Mesenchymal stem cell (in vitro differentiated cells and primary cell): ENCODE data around the gene CCN6.

Experiments used
- DNase-seq: peaks from one replicate; pipeline ENCODE4 v3.0.0-alpha.2; 2013
- H2AFZ ChIP-seq: one replicate; pipeline ENCODE4 v1.6.1; 2013; ENCODE audit warnings: low read depth, mild to moderate bottlenecking, control low read depth, inconsistent platforms, low read length, moderate library complexity
- H2AK5ac ChIP-seq: 2 replicates; pipeline ENCODE4 v1.6.1; 2013; ENCODE audit warnings: low read length, moderate library complexity, mild to moderate bottlenecking, inconsistent platforms; ENCODE audit not compliant: severe bottlenecking
- H2BK120ac ChIP-seq: one replicate; pipeline ENCODE4 v1.6.1; 2013; ENCODE audit warnings: low read depth, mild to moderate bottlenecking, inconsistent platforms, low read length, moderate library complexity
- H2BK12ac ChIP-seq, 2 experiments: one replicate each; pipeline ENCODE4 v1.6.1; 2013; ENCODE audit warnings: inconsistent platforms in 2 of 2, low read length in 2 of 2, mild to moderate bottlenecking in 2 of 2, moderate library complexity in 2 of 2, control low read depth in 1 of 2
- H2BK15ac ChIP-seq: one replicate; pipeline ENCODE4 v1.6.1; 2013; ENCODE audit warnings: mild to moderate bottlenecking, low read depth, inconsistent platforms; ENCODE audit not compliant: poor library complexity, severe bottlenecking
- H2BK5ac ChIP-seq: 2 replicates; pipeline ENCODE4 v1.6.1; 2013; ENCODE audit warnings: low read depth, mild to moderate bottlenecking, low read length, control low read depth, inconsistent platforms; ENCODE audit not compliant: poor library complexity, severe bottlenecking
- H3K14ac ChIP-seq, 2 experiments: one replicate each; pipeline ENCODE4 v1.6.1; 2013; ENCODE audit warnings: inconsistent platforms in 2 of 2, low read length in 2 of 2, control low read depth in 1 of 2, mild to moderate bottlenecking in 1 of 2, moderate library complexity in 1 of 2
- H3K18ac ChIP-seq, 2 experiments: one replicate each; pipeline ENCODE4 v1.6.1; 2013; ENCODE audit warnings: inconsistent platforms in 2 of 2, low read length in 2 of 2, control low read depth in 1 of 2, low read depth in 1 of 2, mild to moderate bottlenecking in 1 of 2
- H3K23ac ChIP-seq, 2 experiments: one replicate each; pipeline ENCODE4 v1.6.1; 2013; ENCODE audit warnings: inconsistent platforms in 2 of 2, low read length in 2 of 2, mild to moderate bottlenecking in 2 of 2, moderate library complexity in 2 of 2, control low read depth in 1 of 2
- H3K27ac ChIP-seq: 2 replicates; pipeline ENCODE4 v1.5.1; 2013; ENCODE audit warnings: mild to moderate bottlenecking, moderate library complexity, low read length, control low read depth, inconsistent platforms; ENCODE audit not compliant: poor library complexity, severe bottlenecking
- H3K27me3 ChIP-seq, 2 experiments: 2 replicates each; pipeline versions ENCODE4 v1.6.1 to v1.7.0; 2013; ENCODE audit warnings: low read length in 2 of 2, mild to moderate bottlenecking in 2 of 2, moderate library complexity in 2 of 2, control low read depth in 1 of 2, inconsistent platforms in 1 of 2; ENCODE audit not compliant: control insufficient read depth in 1 of 2, insufficient read depth in 1 of 2
- H3K36me3 ChIP-seq, 2 experiments: 2 replicates each; pipeline versions ENCODE4 v1.6.1 to v1.7.0; 2013; ENCODE audit warnings: low read length in 2 of 2, control low read depth in 1 of 2, inconsistent platforms in 1 of 2, low read depth in 1 of 2, mild to moderate bottlenecking in 1 of 2; ENCODE audit not compliant: insufficient read depth in 2 of 2, control insufficient read depth in 1 of 2
- H3K4ac ChIP-seq, 2 experiments: one replicate each; pipeline ENCODE4 v1.6.1; 2013; ENCODE audit warnings: inconsistent platforms in 2 of 2, low read length in 2 of 2, mild to moderate bottlenecking in 2 of 2, moderate library complexity in 2 of 2, control low read depth in 1 of 2, low read depth in 1 of 2
- H3K4me1 ChIP-seq: 2 replicates; pipeline ENCODE4 v1.6.1; 2013; ENCODE audit warnings: low read depth, low read length, control low read depth; ENCODE audit not compliant: control insufficient read depth, insufficient read depth
- H3K4me2 ChIP-seq: 2 replicates; pipeline ENCODE4 v1.6.1; 2013; ENCODE audit warnings: low read length, mild to moderate bottlenecking, inconsistent platforms; ENCODE audit not compliant: poor library complexity, severe bottlenecking
- H3K4me3 ChIP-seq, 2 experiments: 2 replicates each; pipeline versions ENCODE4 v1.5.1 to v1.7.0; 2013; ENCODE audit warnings: low read length in 2 of 2, mild to moderate bottlenecking in 2 of 2, control low read depth in 1 of 2, low read depth in 1 of 2; ENCODE audit not compliant: insufficient read depth in 1 of 2
- H3K79me1 ChIP-seq: replicated peaks from 2 replicates; pipeline ENCODE4 v1.6.1; 2013; ENCODE audit warnings: mild to moderate bottlenecking, control low read depth, low read length, inconsistent platforms; ENCODE audit not compliant: poor library complexity, severe bottlenecking
- H3K9ac ChIP-seq: 2 replicates; pipeline ENCODE4 v1.7.0; 2013; ENCODE audit warnings: mild to moderate bottlenecking, low read length, moderate library complexity
- H3K9me3 ChIP-seq: 2 replicates; pipeline ENCODE4 v1.7.0; 2013; ENCODE audit warnings: mild to moderate bottlenecking, low read length; ENCODE audit not compliant: control insufficient read depth
- H4K8ac ChIP-seq: one replicate; pipeline ENCODE4 v1.6.1; 2013; ENCODE audit warnings: inconsistent platforms, mild to moderate bottlenecking, low read length, moderate library complexity
- H4K91ac ChIP-seq: one replicate; pipeline ENCODE4 v1.6.1; 2013; ENCODE audit warnings: mild to moderate bottlenecking, low read length, inconsistent platforms
- WGBS: methylation state at CpG from one replicate; pipeline ENCODE4 v1.1.7; 2013; ENCODE audit warnings: mixed read lengths; 5-methylcytosine and 5-hydroxymethylcytosine counted together

The CCN6 gene

DNA sequence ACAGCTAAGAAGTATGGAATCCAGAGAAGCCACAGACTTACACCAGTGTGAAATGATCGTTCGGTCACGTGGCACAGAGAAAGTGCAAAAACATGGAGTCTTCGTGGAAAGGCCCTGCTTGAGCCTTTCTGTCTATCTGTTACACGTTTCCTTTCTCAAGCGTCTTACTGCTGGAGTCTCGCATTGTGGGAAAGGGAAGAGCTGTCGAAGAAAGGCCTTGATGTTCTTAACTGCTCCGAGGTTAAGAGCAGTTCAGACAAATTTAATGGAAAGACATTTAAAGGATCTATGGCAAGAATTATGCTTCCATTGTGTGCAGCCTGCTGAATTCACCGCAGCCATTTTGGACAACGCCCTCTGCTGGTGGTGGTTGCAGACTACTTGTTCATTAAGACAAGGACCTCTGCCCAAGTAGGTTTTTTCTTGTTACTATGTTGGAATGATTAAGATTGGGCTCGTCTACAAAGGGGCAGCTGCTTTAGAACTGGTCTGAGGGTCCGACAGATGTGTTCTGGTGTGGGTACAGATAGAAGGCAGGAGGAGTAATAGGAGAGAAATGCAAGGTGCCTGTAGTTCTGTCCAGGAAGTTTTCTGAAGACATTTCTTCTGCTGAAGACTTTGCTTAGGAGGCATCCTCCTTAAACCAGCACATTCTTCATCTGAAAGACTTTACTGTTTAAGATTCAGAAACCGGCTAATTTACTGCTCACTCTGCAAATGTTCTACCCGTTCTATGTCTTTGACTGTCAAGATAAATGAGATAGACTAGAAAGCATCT, 24.7 kb upstream of the CCN6 start:
- H3K27me3 ChIP-seq, result no peaks in the 10 kb centered on the region

DNA sequence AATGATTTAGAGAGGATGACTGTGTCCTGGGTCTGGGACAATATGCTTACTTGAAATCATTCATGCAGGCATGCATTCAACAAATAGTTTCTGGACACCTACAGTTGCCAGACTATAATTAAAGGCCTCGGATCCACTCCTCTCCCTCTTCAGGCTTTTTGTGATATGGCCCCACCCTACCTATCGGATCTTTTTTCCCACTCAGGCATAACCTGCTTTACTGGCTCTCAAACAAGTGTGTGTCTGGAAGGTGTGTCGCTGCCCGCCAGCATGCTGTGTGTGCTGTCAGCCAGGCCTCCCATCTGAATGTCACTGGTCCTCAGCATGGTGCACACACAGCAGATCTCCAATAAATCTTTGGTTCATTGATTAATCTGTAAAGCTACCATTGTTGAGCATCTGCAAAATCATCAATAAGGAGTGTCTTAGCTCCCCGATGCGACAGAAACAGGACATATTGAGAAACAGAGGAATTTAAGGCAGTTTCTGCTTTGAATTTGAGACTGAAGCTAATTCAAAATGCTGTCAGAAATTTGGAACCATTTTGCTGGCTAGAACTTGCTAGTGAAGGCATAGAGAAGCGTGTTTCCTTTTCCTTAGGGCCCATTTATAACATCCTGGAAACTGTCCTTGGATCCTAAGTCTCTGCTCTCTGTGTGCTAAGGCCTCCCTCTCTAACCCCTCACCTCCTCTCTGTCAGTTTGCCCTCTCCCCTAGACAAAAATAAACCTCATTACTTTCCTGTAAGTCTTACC, 23.5 kb upstream of the CCN6 start:
- Histone ChIP-seq H2AK5ac (no peak overlapping the region), H3K23ac (no peak overlapping the region), H3K27ac (no peak overlapping the region), H2BK120ac (no peak overlapping the region), H4K91ac (no peak overlapping the region), H2BK15ac (no peak overlapping the region), H3K14ac (no peak overlapping the region), H3K4me1 (no peaks in the 10 kb centered on the region), H4K8ac (no peak overlapping the region), H3K4me2 (no peak overlapping the region), H3K18ac (no peak overlapping the region), H2BK12ac (no peak overlapping the region), H3K9me3 (no peaks in the 10 kb centered on the region), H3K9ac (peak overlapping the region; percentile 28), H3K27me3 (no peaks in the 10 kb centered on the region), H3K36me3 (no peaks in the 10 kb centered on the region), H3K79me1 (no peaks in the 10 kb centered on the region), H2BK5ac (no peak overlapping the region), H3K4me3 (no peak overlapping the region), H2AFZ (no peak overlapping the region), H3K4ac (no peak overlapping the region)
- 91% methylated on average over 6 of the region's 7 CpGs for whole genome bisulfite sequencing
- DNase-seq, result no peak

More for the DNA sequence above, 24.7 kb upstream of the CCN6 start:
- Histone ChIP-seq H3K23ac (no peak overlapping the region), H3K27ac (no peak overlapping the region), H3K14ac (no peak overlapping the region), H3K9ac (no peak overlapping the region), H3K18ac (no peak overlapping the region), H3K36me3 (no peaks in the 10 kb centered on the region), H2BK15ac (no peak overlapping the region), H2AK5ac (no peak overlapping the region), H2BK12ac (no peak overlapping the region), H3K4me1 (no peaks in the 10 kb centered on the region), H3K79me1 (no peaks in the 10 kb centered on the region), H3K4me3 (no peak overlapping the region), H4K91ac (no peak overlapping the region), H2AFZ (no peak overlapping the region), H3K4ac (no peak overlapping the region), H4K8ac (no peak overlapping the region), H2BK120ac (no peak overlapping the region), H3K9me3 (no peaks in the 10 kb centered on the region), H2BK5ac (no peak overlapping the region), H3K4me2 (no peak overlapping the region)
- WGBS, result 73% methylated on average over 15 of the region's 15 CpGs
- DNase-seq, result peak; percentile 72

DNA sequence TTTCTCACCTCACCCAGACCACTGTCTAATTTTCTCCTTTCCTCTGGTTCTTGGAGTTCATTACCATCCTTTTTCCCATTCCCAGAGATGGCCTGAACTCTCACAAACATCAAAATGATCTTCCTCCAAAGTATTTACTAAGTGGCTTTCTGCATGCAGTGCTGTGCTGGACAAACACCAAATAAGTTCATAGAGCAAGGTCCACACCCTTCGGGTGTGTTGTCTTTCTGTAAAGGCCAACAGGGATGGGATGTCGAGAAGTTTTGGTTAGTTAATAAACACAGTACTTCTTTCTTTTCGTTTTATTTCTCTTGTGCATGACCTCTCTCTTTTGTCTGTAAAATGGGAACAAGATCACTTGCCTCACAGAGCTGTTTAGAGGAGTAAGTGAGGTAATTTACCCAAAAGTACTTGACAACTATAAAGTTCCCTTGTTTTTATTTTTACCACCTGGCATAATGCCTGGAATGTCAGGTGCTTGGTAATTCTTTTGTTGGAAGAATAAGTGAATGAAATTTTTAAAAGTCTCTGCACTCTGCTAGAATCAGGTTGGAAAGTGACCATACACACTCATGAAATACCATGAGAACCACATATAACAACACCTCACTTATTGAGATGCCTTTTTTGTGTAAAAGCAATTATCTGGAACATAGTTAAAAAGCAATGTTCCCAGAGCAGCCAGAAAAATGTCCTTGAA, 22.8 kb upstream of the CCN6 start:
- H3K4me3 ChIP-seq, result no peak overlapping the region
- H2AK5ac ChIP-seq, result no peak overlapping the region
- H3K4me2 ChIP-seq, result no peak overlapping the region
- no peaks in the 10 kb centered on the region for H3K9me3 ChIP-seq
- no peaks in the 10 kb centered on the region for H3K79me1 ChIP-seq
- H2BK15ac ChIP-seq, result no peak overlapping the region
- no peak overlapping the region for H2BK5ac ChIP-seq
- no peak overlapping the region for H3K27ac ChIP-seq
- H2BK120ac ChIP-seq, result no peak overlapping the region
- peak overlapping the region; percentile 28 for H3K9ac ChIP-seq
- H2AFZ ChIP-seq, result no peak overlapping the region
- no peak overlapping the region for H2BK12ac ChIP-seq
- no peaks in the 10 kb centered on the region for H3K4me1 ChIP-seq
- no peak overlapping the region for H3K14ac ChIP-seq
- no peak overlapping the region for H4K91ac ChIP-seq
- DNase-seq, result no peak
- H3K27me3 ChIP-seq, result no peaks in the 10 kb centered on the region
- no peak overlapping the region for H3K4ac ChIP-seq
- H3K18ac ChIP-seq, result no peak overlapping the region
- no peak overlapping the region for H4K8ac ChIP-seq
- H3K23ac ChIP-seq, result no peak overlapping the region
- no peaks in the 10 kb centered on the region for H3K36me3 ChIP-seq
- 75% methylated on average over 1 of the region's 3 CpGs for WGBS

DNA sequence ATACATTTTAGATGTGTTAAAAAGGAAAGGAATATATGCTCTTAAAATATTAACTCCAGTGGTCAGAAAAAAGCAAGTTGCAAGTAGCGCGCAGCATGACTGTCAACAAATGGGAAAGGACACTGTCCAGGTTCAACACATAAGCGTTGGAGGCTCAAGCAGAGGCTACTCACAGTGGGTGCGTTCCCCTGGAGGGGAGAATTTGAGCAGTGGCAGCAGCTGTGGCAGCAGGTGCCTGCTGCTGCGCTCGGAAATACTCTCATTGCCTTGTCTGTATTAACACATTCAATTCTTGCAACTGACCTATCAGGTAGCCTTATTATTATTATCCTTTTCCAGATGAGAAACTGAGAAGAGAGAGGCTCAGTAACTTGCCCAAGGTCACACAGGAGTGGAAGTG, 21.9 kb upstream of the CCN6 start:
- Histone ChIP-seq H3K4me1 (no peaks in the 10 kb centered on the region), H3K18ac (no peak overlapping the region), H3K4ac (no peak overlapping the region), H3K4me2 (no peak overlapping the region), H2AK5ac (no peak overlapping the region), H2AFZ (no peak overlapping the region), H3K14ac (no peak overlapping the region), H3K36me3 (no peaks in the 10 kb centered on the region), H3K27ac (no peak overlapping the region), H2BK15ac (no peak overlapping the region), H3K9ac (no peak overlapping the region), H3K4me3 (no peak overlapping the region), H2BK5ac (no peak overlapping the region), H4K8ac (no peak overlapping the region), H2BK120ac (no peak overlapping the region), H4K91ac (no peak overlapping the region), H2BK12ac (no peak overlapping the region), H3K27me3 (no peaks in the 10 kb centered on the region), H3K23ac (no peak overlapping the region), H3K9me3 (no peaks in the 10 kb centered on the region), H3K79me1 (no peaks in the 10 kb centered on the region)
- no peak for DNase-seq
- 95% methylated on average over 4 of the region's 6 CpGs for WGBS
